Keratinocyte (primary cell): ENCODE data around the gene ACACB. TPM values are rescaled to one million over a fixed set of nuclear protein-coding genes. Genes with fewer than 3 reads are reported as not detected.
"Not testable (repeated sequence)": the region's sequence is repeated elsewhere in the genome, so short reads cannot be mapped to it uniquely, and the experiment has no call there.

Experiments
- DNase-seq: peaks from one replicate; pipeline ENCODE4 v3.0.0-alpha.2; 2011; ENCODE audit warnings: low read depth, missing footprints, low spot score
- FAIRE-seq: peaks from 2 replicates; lab custom pipeline; 2011; peaks lifted over from hg19 to GRCh38; lab: Jason Lieb, UNC
- H2AFZ ChIP-seq: 2 replicates; pipeline ENCODE4 v1.6.0; 2012; ENCODE audit warnings: low read length, control low read depth, inconsistent platforms; ENCODE audit not compliant: control insufficient read depth
- H3K27ac ChIP-seq: 2 replicates; pipeline ENCODE4 v1.5.1; 2011; ENCODE audit warnings: low read length; ENCODE audit not compliant: control insufficient read depth, insufficient read depth
- H3K27me3 ChIP-seq: 3 replicates; pipeline ENCODE4 v1.6.0; 2011; ENCODE audit warnings: low read length; ENCODE audit not compliant: control insufficient read depth, insufficient read depth; ENCODE audit errors: extremely low read depth
- H3K36me3 ChIP-seq, 2 experiments: 2 replicates in 1 of 2; 3 replicates in 1 of 2; pipeline ENCODE4 v1.5.1; 2011; ENCODE audit warnings: low read length in 2 of 2, mild to moderate bottlenecking in 1 of 2; ENCODE audit not compliant: control insufficient read depth in 2 of 2, insufficient read depth in 2 of 2; ENCODE audit errors: extremely low read depth in 1 of 2
- H3K4me1 ChIP-seq: 3 replicates; pipeline ENCODE4 v1.5.1; 2011; ENCODE audit warnings: low read length; ENCODE audit not compliant: control insufficient read depth, insufficient read depth; ENCODE audit errors: extremely low read depth
- H3K4me2 ChIP-seq: 3 replicates; pipeline ENCODE4 v1.6.0; 2011; ENCODE audit warnings: low read depth, low read length; ENCODE audit not compliant: control insufficient read depth, insufficient read depth; ENCODE audit errors: extremely low read depth
- H3K4me3 ChIP-seq, 3 experiments: fragments of 200-600 bp in 1 of 3; sonication (generic) in 1 of 3; 2 replicates in 2 of 3; 3 replicates in 1 of 3; pipeline ENCODE4 v1.5.1; 2011 to 2016; ENCODE audit warnings: low read length in 3 of 3, mild to moderate bottlenecking in 3 of 3, control low read depth in 2 of 3, inconsistent platforms in 1 of 3, low read depth in 1 of 3, mixed read lengths in 1 of 3, mixed run types in 1 of 3, moderate library complexity in 1 of 3; ENCODE audit not compliant: control insufficient read depth in 2 of 3, insufficient read depth in 2 of 3; ENCODE audit errors: extremely low read depth in 1 of 3
- H3K79me2 ChIP-seq: 2 replicates; pipeline ENCODE4 v1.6.0; 2012; ENCODE audit warnings: low read length; ENCODE audit not compliant: control insufficient read depth, insufficient read depth
- H3K9ac ChIP-seq: 3 replicates; pipeline ENCODE4 v1.6.0; 2011; ENCODE audit warnings: low read length; ENCODE audit not compliant: control insufficient read depth, insufficient read depth; ENCODE audit errors: extremely low read depth
- H3K9me1 ChIP-seq: 3 replicates; pipeline ENCODE4 v1.6.0; 2011; ENCODE audit warnings: low read length; ENCODE audit not compliant: control insufficient read depth, insufficient read depth; ENCODE audit errors: extremely low read depth
- H3K9me3 ChIP-seq: 2 replicates; pipeline ENCODE4 v1.5.1; 2012; ENCODE audit warnings: low read depth, low read length; ENCODE audit not compliant: control insufficient read depth
- H4K20me1 ChIP-seq: 3 replicates; pipeline ENCODE4 v1.6.0; 2011; ENCODE audit warnings: low read length; ENCODE audit not compliant: control insufficient read depth, insufficient read depth; ENCODE audit errors: extremely low read depth
- EZH2 ChIP-seq: IDR thresholded peaks from one replicate; pipeline ENCODE4 v1.6.1; 2012; ENCODE audit warnings: inconsistent platforms, mild to moderate bottlenecking, low read length, moderate library complexity
- dilution Hi-C: fragments of 300-500 bp; cut with MboI; formaldehyde crosslinking; loops from one replicate; pipeline ENCODE4 v1.7.0; 2020; ENCODE audit warnings: low sequenced_read_pairs; ENCODE audit not compliant: extremely low pct_ligation_motif_present
- polyA plus RNA-seq, 5 experiments: library from polyadenylated mRNA; depleted of rRNA in 3 of 5; stranded (reverse) in 3 of 5; stranded (forward) in 1 of 5; unstranded in 1 of 5; fragments of >200 nt; gene quantifications; 1 replicate in 1 of 5; 2 replicates in 3 of 5; 3 replicates in 1 of 5; pipeline versions ENCODE4 v1.2.1 to v1.2.3, GENCODE V29; 2011 to 2012; ENCODE audit warnings: missing spikeins in 2 of 5, low read depth in 1 of 5, low replicate concordance in 1 of 5
- TF ChIP-seq, protein P1 (sequence below), 3 experiments: IDR thresholded peaks in 1 of 3; conservative IDR thresholded peaks in 1 of 3; optimal IDR thresholded peaks in 1 of 3; 2 replicates in 2 of 3; 3 replicates in 1 of 3; pipeline versions ENCODE3 to v1.5.1; 2011; ENCODE audit warnings: low read length in 3 of 3, mild to moderate bottlenecking in 3 of 3, moderate library complexity in 2 of 3, control low read depth in 1 of 3, inconsistent platforms in 1 of 3; ENCODE audit not compliant: insufficient read depth in 2 of 3; ENCODE audit errors: extremely low read depth in 1 of 3

The ACACB gene
- polyA plus RNA-seq, 1 donor (not counting 4 experiments of a cell fraction or from before 2014, with no cell fraction given), result 1.3 TPM

- FAIRE-seq (no peak), DNase-seq (no peak)
- TF ChIP-seq EZH2, result no peak
- TF ChIP-seq, protein P1, sequence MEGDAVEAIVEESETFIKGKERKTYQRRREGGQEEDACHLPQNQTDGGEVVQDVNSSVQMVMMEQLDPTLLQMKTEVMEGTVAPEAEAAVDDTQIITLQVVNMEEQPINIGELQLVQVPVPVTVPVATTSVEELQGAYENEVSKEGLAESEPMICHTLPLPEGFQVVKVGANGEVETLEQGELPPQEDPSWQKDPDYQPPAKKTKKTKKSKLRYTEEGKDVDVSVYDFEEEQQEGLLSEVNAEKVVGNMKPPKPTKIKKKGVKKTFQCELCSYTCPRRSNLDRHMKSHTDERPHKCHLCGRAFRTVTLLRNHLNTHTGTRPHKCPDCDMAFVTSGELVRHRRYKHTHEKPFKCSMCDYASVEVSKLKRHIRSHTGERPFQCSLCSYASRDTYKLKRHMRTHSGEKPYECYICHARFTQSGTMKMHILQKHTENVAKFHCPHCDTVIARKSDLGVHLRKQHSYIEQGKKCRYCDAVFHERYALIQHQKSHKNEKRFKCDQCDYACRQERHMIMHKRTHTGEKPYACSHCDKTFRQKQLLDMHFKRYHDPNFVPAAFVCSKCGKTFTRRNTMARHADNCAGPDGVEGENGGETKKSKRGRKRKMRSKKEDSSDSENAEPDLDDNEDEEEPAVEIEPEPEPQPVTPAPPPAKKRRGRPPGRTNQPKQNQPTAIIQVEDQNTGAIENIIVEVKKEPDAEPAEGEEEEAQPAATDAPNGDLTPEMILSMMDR (optimal IDR thresholded peaks at IDR 0.05 in 1 of 3, IDR thresholded peaks at IDR 0.05 in 1 of 3, conservative IDR thresholded peaks at IDR 0.05 in 1 of 3; ENCODE audit: extremely low read depth in 1 of 3, insufficient read depth in 2 of 3, low read length in 3 of 3), result no peak
- Histone ChIP-seq H3K9me1 (no peaks in the 10 kb centered on the region), H3K36me3 (no peaks in the 10 kb centered on the region), H3K4me3 (no peak overlapping the region), H3K27ac (no peak overlapping the region), H3K27me3 (no peaks in the 10 kb centered on the region), H3K4me2 (no peak overlapping the region), H3K79me2 (no peaks in the 10 kb centered on the region), H3K4me1 (no peaks in the 10 kb centered on the region), H2AFZ (no peak overlapping the region), H4K20me1 (no peaks in the 10 kb centered on the region), H3K9ac (no peak overlapping the region), H3K9me3 (no peaks in the 10 kb centered on the region)
- dilution Hi-C loops, result no loop called here
These were observed 27.8 kb downstream of the ACACB start for GRCh38 chr12:109144224-109144623.

- H3K36me3 ChIP-seq, H3K9me3 ChIP-seq, H3K4me2 ChIP-seq, H4K20me1 ChIP-seq, DNase-seq, H3K4me1 ChIP-seq, H3K9me1 ChIP-seq, FAIRE-seq, H3K27ac ChIP-seq, dilution Hi-C loops, H3K79me2 ChIP-seq, H3K9ac ChIP-seq, H2AFZ ChIP-seq, H3K27me3 ChIP-seq, H3K4me3 ChIP-seq: not testable (repeated sequence)
These were observed 30.7 kb downstream of the ACACB start for GRCh38 chr12:109147126-109147525.

- Histone ChIP-seq H3K4me1 (no peaks in the 10 kb centered on the region), H3K9me1 (no peaks in the 10 kb centered on the region), H3K9me3 (no peaks in the 10 kb centered on the region), H3K79me2 (no peaks in the 10 kb centered on the region), H3K36me3 (no peaks in the 10 kb centered on the region), H2AFZ (no peak overlapping the region), H4K20me1 (no peaks in the 10 kb centered on the region), H3K27me3 (peaks cover 5% of the 10 kb centered on the region), H3K4me3 (no peak overlapping the region), H3K4me2 (no peak overlapping the region), H3K9ac (no peak overlapping the region), H3K27ac (no peak overlapping the region)
- TF ChIP-seq EZH2, result no peak
- TF ChIP-seq, protein P1 (optimal IDR thresholded peaks at IDR 0.05 in 1 of 3, IDR thresholded peaks at IDR 0.05 in 1 of 3, conservative IDR thresholded peaks at IDR 0.05 in 1 of 3; ENCODE audit: extremely low read depth in 1 of 3, insufficient read depth in 2 of 3, low read length in 3 of 3), result no peak
- DNase-seq (no peak), FAIRE-seq (no peak)
- dilution Hi-C loops, result no loop called here
These were observed 31.6 kb downstream of the ACACB start for GRCh38 chr12:109147954-109148353.
